Coronary artery (tissue), 2 donors: ENCODE results near the gene IYD.

Experiments used
- DNase-seq: peaks from one replicate; pipeline ENCODE4 v3.0.0-alpha.2; 2017; ENCODE audit warnings: low spot score
- H3K27ac ChIP-seq, 2 donors: fragments of 200-600 bp; sonication (generic); one replicate each; pipeline ENCODE4 v1.5.1; 2016 to 2019
- H3K4me3 ChIP-seq: fragments of 200-600 bp; sonication (generic); 2 replicates; pipeline ENCODE4 v1.5.1; 2016; ENCODE audit warnings: mild to moderate bottlenecking, moderate library complexity
- TF ChIP-seq, protein P1 (sequence below): fragments of 200-600 bp; sonication (generic); IDR thresholded peaks from one replicate; pipeline ENCODE4 v1.5.1; 2019; ENCODE audit warnings: antibody characterized with exemption

IYD gene

DNA sequence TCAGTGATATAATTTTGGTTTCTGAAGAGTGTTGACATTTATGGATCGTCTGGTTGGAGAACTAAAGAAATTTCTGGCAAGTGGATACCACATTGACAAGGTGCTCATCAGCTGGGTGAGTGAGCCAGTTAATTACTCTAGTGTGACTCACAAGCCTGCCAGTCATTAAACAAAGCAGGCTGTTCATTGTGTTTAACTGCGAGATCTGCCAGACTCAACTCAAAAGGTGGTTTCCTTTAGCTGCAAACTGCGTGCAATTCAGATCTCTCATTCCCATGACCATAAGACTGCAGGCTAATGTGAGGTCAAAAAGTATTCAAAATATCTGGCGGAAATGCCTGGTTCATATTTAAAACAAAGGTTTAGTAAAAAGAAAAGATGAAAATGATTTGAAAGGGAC is 32.5 kb upstream of the IYD start:
- no peak overlapping the region for H3K27ac ChIP-seq
- TF ChIP-seq, protein P1, sequence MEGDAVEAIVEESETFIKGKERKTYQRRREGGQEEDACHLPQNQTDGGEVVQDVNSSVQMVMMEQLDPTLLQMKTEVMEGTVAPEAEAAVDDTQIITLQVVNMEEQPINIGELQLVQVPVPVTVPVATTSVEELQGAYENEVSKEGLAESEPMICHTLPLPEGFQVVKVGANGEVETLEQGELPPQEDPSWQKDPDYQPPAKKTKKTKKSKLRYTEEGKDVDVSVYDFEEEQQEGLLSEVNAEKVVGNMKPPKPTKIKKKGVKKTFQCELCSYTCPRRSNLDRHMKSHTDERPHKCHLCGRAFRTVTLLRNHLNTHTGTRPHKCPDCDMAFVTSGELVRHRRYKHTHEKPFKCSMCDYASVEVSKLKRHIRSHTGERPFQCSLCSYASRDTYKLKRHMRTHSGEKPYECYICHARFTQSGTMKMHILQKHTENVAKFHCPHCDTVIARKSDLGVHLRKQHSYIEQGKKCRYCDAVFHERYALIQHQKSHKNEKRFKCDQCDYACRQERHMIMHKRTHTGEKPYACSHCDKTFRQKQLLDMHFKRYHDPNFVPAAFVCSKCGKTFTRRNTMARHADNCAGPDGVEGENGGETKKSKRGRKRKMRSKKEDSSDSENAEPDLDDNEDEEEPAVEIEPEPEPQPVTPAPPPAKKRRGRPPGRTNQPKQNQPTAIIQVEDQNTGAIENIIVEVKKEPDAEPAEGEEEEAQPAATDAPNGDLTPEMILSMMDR: no peak
- DNase-seq: no peak
- no peak overlapping the region for H3K4me3 ChIP-seq

DNA sequence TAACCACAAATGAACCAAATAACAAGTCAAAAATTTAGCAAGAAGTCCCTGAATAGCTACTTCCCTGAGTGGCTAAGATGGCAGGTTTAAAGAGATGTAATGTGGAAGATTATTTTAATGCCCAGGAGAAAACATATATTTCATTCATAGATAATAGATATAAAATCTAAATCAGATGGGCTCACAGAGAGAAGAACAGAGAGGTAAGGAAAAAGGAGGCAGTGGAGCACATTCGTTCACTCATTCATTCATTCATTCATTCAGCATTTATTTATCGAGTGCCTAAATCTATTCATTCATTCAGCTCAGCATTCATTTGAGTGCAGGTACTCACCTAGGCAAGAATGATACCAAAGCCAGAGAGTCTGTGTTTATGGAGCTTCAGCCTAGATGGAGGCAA is 32.1 kb upstream of the IYD start:
- no peak for DNase-seq
- TF ChIP-seq, protein P1: no peak
- H3K27ac ChIP-seq: no peak overlapping the region
- H3K4me3 ChIP-seq: no peak overlapping the region

DNA sequence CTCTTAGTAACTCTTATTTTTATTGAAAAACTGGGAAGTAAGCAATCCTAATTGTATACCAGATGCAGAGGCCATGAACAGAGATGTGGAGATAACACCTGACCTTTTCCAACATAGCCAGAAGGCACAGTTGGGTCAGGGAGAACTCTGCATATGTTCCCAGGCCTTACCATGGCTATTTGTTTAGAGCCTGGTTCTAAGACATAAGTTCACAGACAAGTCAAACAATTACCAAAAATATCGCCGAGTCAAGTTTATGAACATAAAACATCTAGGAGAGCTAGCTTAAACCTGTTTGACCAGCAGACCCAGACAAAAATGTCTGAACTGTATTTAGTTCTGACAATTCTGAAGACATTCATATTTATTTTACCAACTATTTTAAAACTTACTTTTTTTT is 26.7 kb upstream of the IYD start:
- no peak for DNase-seq
- no peak overlapping the region for H3K4me3 ChIP-seq
- no peak overlapping the region for H3K27ac ChIP-seq
- TF ChIP-seq, protein P1: no peak

DNA sequence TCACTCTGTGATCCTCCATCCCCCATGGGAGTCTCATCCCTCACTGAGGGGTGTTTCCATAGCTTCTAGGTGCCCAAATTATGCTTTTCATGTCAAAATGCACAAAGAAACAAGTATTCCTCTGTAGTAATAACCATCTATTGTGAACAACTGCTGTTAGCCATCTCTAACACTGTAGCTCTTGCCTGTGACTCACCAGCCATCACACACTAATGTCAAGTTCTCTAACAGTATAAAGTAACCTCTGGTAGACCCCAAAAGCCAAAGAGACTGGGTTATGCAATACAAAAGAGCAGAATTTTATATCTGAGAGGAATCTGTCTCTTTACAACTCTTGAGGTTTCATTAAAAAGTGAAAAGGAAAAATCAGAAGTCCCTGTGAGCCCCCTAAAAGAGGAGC is 25.4 kb upstream of the IYD start:
- no peak overlapping the region for H3K4me3 ChIP-seq
- TF ChIP-seq, protein P1: no peak
- H3K27ac ChIP-seq: no peak overlapping the region
- DNase-seq: no peak

DNA sequence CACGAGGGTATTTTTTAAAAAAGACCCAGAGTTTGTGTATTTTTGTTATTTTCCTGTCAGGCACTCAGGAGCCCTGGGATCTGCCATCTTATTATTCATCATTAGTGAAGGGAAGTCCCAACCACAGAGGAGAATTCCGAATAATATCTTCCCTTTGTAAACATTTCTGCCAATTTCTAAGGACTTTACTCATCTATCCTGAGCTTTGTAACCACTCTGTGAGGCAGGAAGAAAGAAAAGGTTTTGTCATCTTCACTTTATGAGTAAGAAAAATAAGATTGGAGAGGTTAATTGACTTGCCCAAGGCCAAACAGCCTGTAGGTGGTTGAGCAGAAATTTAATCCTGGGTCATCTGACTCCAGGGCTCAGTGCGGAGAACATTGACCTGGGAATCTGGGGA is 23.0 kb upstream of the IYD start:
- DNase-seq: no peak
- no peak overlapping the region for H3K4me3 ChIP-seq
- no peak overlapping the region for H3K27ac ChIP-seq
- TF ChIP-seq, protein P1: no peak

DNA sequence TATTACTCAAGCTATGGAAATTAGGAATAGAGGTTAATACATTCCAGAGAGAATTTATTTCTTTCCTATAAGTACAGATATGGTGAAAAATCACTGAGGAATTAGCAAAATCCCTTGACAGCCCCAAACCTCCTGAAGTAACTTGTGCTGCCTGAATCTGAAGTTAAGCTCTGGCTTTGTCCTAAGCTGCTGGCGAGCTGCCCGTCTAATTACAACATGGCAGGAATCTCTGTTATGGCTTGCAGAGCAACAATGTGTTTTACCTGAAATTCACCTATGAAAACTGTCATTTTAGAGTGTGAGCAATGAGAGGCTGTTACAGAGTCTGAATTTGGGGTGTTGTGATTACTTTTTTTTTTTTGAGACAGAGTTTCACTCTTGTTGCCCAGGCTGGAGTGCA is 22.5 kb upstream of the IYD start:
- Histone ChIP-seq H3K27ac (no peak overlapping the region), H3K4me3 (no peak overlapping the region)
- no peak for DNase-seq
- TF ChIP-seq, protein P1: no peak

DNA sequence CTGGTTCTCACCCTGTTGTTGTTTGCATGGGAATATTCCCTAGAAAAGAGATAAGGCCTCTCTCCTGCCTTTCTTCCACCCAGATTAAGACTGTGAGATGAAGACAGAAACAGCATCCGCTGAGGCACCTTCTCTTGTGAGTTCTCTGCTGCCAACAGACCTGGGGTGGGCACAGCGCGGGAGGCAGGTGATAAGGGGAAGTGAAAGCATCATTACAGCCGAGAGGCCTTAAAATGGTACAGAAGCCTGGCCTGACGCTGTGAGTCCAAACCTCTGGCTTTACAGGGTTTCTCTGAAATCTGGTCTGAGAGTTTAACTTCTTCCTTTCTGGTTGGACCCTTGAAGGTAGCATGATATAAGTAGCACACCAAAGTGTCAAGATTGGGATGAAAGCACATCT is 21.0 kb upstream of the IYD start:
- DNase-seq: no peak
- Histone ChIP-seq H3K27ac (no peak overlapping the region), H3K4me3 (no peak overlapping the region)
- TF ChIP-seq, protein P1: no peak
